H9 (cell line): ENCODE data around the gene RERE. TPM values are rescaled to one million over a fixed set of nuclear protein-coding genes. Genes with fewer than 3 reads are reported as not detected.

Source experiments
- DNase-seq: peaks from one replicate; pipeline ENCODE4 v3.0.0-alpha.2; 2017
- H2AFZ ChIP-seq: one replicate; pipeline ENCODE4 v1.6.1; 2013; ENCODE audit warnings: mild to moderate bottlenecking, low read length, control low read depth, moderate library complexity
- H2AK5ac ChIP-seq: 2 replicates; pipeline ENCODE4 v1.6.1; 2013; ENCODE audit warnings: low read length, control low read depth, mixed read lengths; ENCODE audit not compliant: insufficient read length
- H2BK120ac ChIP-seq: one replicate; pipeline ENCODE4 v1.6.1; 2013; ENCODE audit warnings: low read depth, mild to moderate bottlenecking, low read length, control low read depth, inconsistent platforms; ENCODE audit not compliant: poor library complexity, severe bottlenecking
- H2BK12ac ChIP-seq: 2 replicates; pipeline ENCODE4 v1.6.1; 2013; ENCODE audit warnings: low read length, control low read depth, mixed read lengths, low read depth; ENCODE audit not compliant: insufficient read length
- H2BK15ac ChIP-seq: 2 replicates; pipeline ENCODE4 v1.6.1; 2013; ENCODE audit warnings: low read depth, low read length, control low read depth
- H2BK20ac ChIP-seq: one replicate; pipeline ENCODE4 v1.6.1; 2013; ENCODE audit warnings: low read depth, mild to moderate bottlenecking, low read length, control low read depth, inconsistent platforms; ENCODE audit not compliant: poor library complexity, severe bottlenecking
- H2BK5ac ChIP-seq: 2 replicates; pipeline ENCODE4 v1.6.1; 2013; ENCODE audit warnings: low read length, control low read depth, mixed read lengths; ENCODE audit not compliant: insufficient read length
- H3K14ac ChIP-seq: 2 replicates; pipeline ENCODE4 v1.6.1; 2013; ENCODE audit warnings: low read length, control low read depth; ENCODE audit not compliant: insufficient read depth
- H3K18ac ChIP-seq: 2 replicates; pipeline ENCODE4 v1.6.1; 2013; ENCODE audit warnings: low read depth, mild to moderate bottlenecking, mixed read lengths, low read length, control low read depth; ENCODE audit not compliant: insufficient read length
- H3K23ac ChIP-seq: 2 replicates; pipeline ENCODE4 v1.6.1; 2013; ENCODE audit warnings: low read length, control low read depth, mixed read lengths, low read depth; ENCODE audit not compliant: insufficient read length
- H3K23me2 ChIP-seq: 2 replicates; pipeline ENCODE4 v1.6.1; 2013; ENCODE audit warnings: low read depth, mild to moderate bottlenecking, mixed read lengths, low read length, control low read depth; ENCODE audit not compliant: insufficient read length, poor library complexity, severe bottlenecking
- H3K27ac ChIP-seq: 2 replicates; pipeline ENCODE4 v1.5.1; 2013; ENCODE audit warnings: low read length, control low read depth, mixed read lengths, low read depth; ENCODE audit not compliant: insufficient read length
- H3K27me3 ChIP-seq: 2 replicates; pipeline ENCODE4 v1.6.1; 2013; ENCODE audit warnings: low read length, control low read depth, inconsistent platforms; ENCODE audit not compliant: insufficient read depth
- H3K4ac ChIP-seq: 2 replicates; pipeline ENCODE4 v1.6.1; 2013; ENCODE audit warnings: low read depth, mild to moderate bottlenecking, control low read depth, inconsistent platforms, low read length, moderate library complexity
- H3K4me1 ChIP-seq: 2 replicates; pipeline ENCODE4 v1.6.1; 2013; ENCODE audit warnings: low read length, control low read depth, inconsistent platforms; ENCODE audit not compliant: insufficient read depth
- H3K4me2 ChIP-seq: 2 replicates; pipeline ENCODE4 v1.6.1; 2013; ENCODE audit warnings: low read length, control low read depth, mixed read lengths; ENCODE audit not compliant: insufficient read length, insufficient read depth
- H3K56ac ChIP-seq: 2 replicates; pipeline ENCODE4 v1.6.1; 2013; ENCODE audit warnings: low read depth, mild to moderate bottlenecking, mixed read lengths, low read length, control low read depth; ENCODE audit not compliant: insufficient read length
- H3K79me1 ChIP-seq: 2 replicates; pipeline ENCODE4 v1.6.1; 2013; ENCODE audit warnings: low read depth, mild to moderate bottlenecking, moderate library complexity, low read length, control low read depth, inconsistent platforms; ENCODE audit not compliant: insufficient read depth, poor library complexity, severe bottlenecking
- H3K79me2 ChIP-seq: 2 replicates; pipeline ENCODE4 v1.6.1; 2013; ENCODE audit warnings: low read length, control low read depth, inconsistent platforms; ENCODE audit not compliant: insufficient read depth
- H3K9ac ChIP-seq: 2 replicates; pipeline ENCODE4 v1.6.1; 2013; ENCODE audit warnings: low read length, control low read depth, mixed read lengths; ENCODE audit not compliant: insufficient read length; ENCODE audit errors: extremely low read depth
- H3K9me3 ChIP-seq: one replicate; pipeline ENCODE4 v1.6.1; 2013; ENCODE audit warnings: low read depth, low read length, inconsistent platforms; ENCODE audit not compliant: control insufficient read depth
- H3T11ph ChIP-seq: one replicate; pipeline ENCODE4 v1.6.1; 2013; ENCODE audit warnings: mild to moderate bottlenecking, low read length, control low read depth, inconsistent platforms
- H4K20me1 ChIP-seq: one replicate; pipeline ENCODE4 v1.6.1; 2013; ENCODE audit not compliant: control insufficient read depth, insufficient read length, insufficient read depth
- H4K5ac ChIP-seq: 2 replicates; pipeline ENCODE4 v1.6.1; 2013; ENCODE audit warnings: low read depth, mild to moderate bottlenecking, mixed read lengths, low read length, control low read depth; ENCODE audit not compliant: insufficient read length
- H4K8ac ChIP-seq: replicated peaks from 2 replicates; pipeline ENCODE4 v1.6.1; 2013; ENCODE audit warnings: low read length, control low read depth, mixed read lengths, low read depth; ENCODE audit not compliant: insufficient read length
- H4K91ac ChIP-seq: 2 replicates; pipeline ENCODE4 v1.6.1; 2013; ENCODE audit warnings: low read depth, mild to moderate bottlenecking, moderate library complexity, mixed read lengths, low read length, control low read depth; ENCODE audit not compliant: insufficient read length
- H3K27ac Mint-ChIP-seq, 3 experiments: 2 replicates in 2 of 3; 3 replicates in 1 of 3; pipeline ENCODE4 v1.8.0; 2020 to 2021; ENCODE audit warnings: mixed read lengths in 3 of 3, mild to moderate bottlenecking in 1 of 3, moderate library complexity in 1 of 3
- H3K27me3 Mint-ChIP-seq: 2 replicates; pipeline ENCODE4 v1.8.0; 2021; ENCODE audit warnings: low read depth, mild to moderate bottlenecking, moderate library complexity, mixed read lengths
- H3K36me3 Mint-ChIP-seq, 3 experiments: 2 replicates in 2 of 3; 3 replicates in 1 of 3; pipeline ENCODE4 v1.8.0; 2020 to 2021; ENCODE audit warnings: low read depth in 3 of 3, mixed read lengths in 3 of 3; ENCODE audit not compliant: insufficient read depth in 1 of 3
- H3K4me1 Mint-ChIP-seq, 2 experiments: 2 replicates each; pipeline ENCODE4 v1.8.0; 2020; ENCODE audit warnings: mixed read lengths in 2 of 2
- H3K4me3 Mint-ChIP-seq, 2 experiments: 2 replicates in 1 of 2; 3 replicates in 1 of 2; pipeline ENCODE4 v1.8.0; 2020 to 2021; ENCODE audit warnings: mild to moderate bottlenecking in 2 of 2, mixed read lengths in 2 of 2, moderate library complexity in 1 of 2
- H3K9me3 Mint-ChIP-seq, 2 experiments: 2 replicates in 1 of 2; 3 replicates in 1 of 2; pipeline ENCODE4 v1.8.0; 2020; ENCODE audit warnings: mild to moderate bottlenecking in 2 of 2, mixed read lengths in 2 of 2, moderate library complexity in 1 of 2
- WGBS: extraction: QIAGEN DNeasy Blood & Tissue Kit; methylation state at CpG from one replicate; pipeline ENCODE4 v1.1.7; 2013; ENCODE audit warnings: missing lambda C conversion rate, low lambda C conversion rate, mixed read lengths; ENCODE audit not compliant: insufficient read length; ENCODE audit errors: extremely low coverage; 5-methylcytosine and 5-hydroxymethylcytosine counted together
- total RNA-seq: library from RNA; stranded (reverse); gene quantifications from 2 replicates; pipeline ENCODE4 v1.2.1, GENCODE V29; 2021
- TF ChIP-seq, protein P1 (sequence below): fragments of 200-600 bp; sonication (generic); conservative IDR thresholded peaks from 3 replicates; pipeline ENCODE4 v1.8.0; 2021; ENCODE audit warnings: antibody characterized with exemption, mild to moderate bottlenecking

The RERE gene
- total RNA-seq, 1 experiment from 2014 or later, result 103 TPM

DNA sequence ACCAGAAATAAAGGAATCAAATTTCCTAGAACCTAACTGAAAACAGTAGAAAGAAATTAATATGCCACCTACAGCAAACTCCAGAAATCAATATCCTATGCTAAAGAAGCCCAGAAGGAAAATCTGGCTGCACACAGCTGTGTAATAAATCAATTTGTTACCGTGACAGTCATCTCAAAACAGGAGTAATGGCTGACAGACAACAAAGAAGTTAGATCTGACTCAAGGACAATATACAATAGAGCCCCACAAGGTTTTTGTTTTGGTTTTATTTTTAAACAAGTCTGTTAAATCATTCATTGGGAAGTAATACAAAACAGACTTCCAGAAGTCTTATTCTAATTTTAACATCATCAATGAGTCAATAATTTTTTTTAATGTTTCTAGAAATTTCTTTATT lies 168.4 kb downstream of the RERE start:
- Histone ChIP-seq H3K4ac (no peak overlapping the region), H2AK5ac (no peak overlapping the region), H3K14ac (no peak overlapping the region), H3K79me1 (peaks cover 11% of the 10 kb centered on the region), H4K8ac (no peak overlapping the region), H3K27me3 (no peaks in the 10 kb centered on the region), H4K20me1 (no peaks in the 10 kb centered on the region), H2BK12ac (no peak overlapping the region), H2BK120ac (no peak overlapping the region), H3K4me2 (no peak overlapping the region), H3T11ph (no peak overlapping the region), H3K9me3 (no peaks in the 10 kb centered on the region), H2BK15ac (no peak overlapping the region), H2BK5ac (no peak overlapping the region), H4K5ac (no peak overlapping the region), H3K27ac (no peak overlapping the region), H3K23ac (no peak overlapping the region), H3K23me2 (no peaks in the 10 kb centered on the region), H2BK20ac (no peak overlapping the region), H3K79me2 (peaks cover 42% of the 10 kb centered on the region; the same call in 1 of the 2 replicates), H3K56ac (no peak overlapping the region), H2AFZ (no peak overlapping the region), H4K91ac (no peak overlapping the region), H3K9ac (no peak overlapping the region), H3K4me1 (no peaks in the 10 kb centered on the region; the same call in 1 of the 2 replicates), H3K18ac (no peak overlapping the region)
- H3K27me3 Mint-ChIP-seq, result no peaks in the 10 kb centered on the region
- H3K4me3 Mint-ChIP-seq, result no peak overlapping the region
- no peaks in the 10 kb centered on the region for H3K9me3 Mint-ChIP-seq
- H3K27ac Mint-ChIP-seq, result no peak overlapping the region
- no peak for DNase-seq
- TF ChIP-seq, protein P1, sequence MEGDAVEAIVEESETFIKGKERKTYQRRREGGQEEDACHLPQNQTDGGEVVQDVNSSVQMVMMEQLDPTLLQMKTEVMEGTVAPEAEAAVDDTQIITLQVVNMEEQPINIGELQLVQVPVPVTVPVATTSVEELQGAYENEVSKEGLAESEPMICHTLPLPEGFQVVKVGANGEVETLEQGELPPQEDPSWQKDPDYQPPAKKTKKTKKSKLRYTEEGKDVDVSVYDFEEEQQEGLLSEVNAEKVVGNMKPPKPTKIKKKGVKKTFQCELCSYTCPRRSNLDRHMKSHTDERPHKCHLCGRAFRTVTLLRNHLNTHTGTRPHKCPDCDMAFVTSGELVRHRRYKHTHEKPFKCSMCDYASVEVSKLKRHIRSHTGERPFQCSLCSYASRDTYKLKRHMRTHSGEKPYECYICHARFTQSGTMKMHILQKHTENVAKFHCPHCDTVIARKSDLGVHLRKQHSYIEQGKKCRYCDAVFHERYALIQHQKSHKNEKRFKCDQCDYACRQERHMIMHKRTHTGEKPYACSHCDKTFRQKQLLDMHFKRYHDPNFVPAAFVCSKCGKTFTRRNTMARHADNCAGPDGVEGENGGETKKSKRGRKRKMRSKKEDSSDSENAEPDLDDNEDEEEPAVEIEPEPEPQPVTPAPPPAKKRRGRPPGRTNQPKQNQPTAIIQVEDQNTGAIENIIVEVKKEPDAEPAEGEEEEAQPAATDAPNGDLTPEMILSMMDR, result no peak
- WGBS, result no CpG with 5 or more reads among the region's 1 CpG
- peaks cover 7 to 17% (median 10%) of the 10 kb centered on the region in 3 experiments for H3K36me3 Mint-ChIP-seq
- peaks cover 35 to 47% of the 10 kb centered on the region in 2 experiments for H3K4me1 Mint-ChIP-seq
